H9 (cell line): ENCODE data around the gene ERRFI1. TPM values are rescaled to one million over a fixed set of nuclear protein-coding genes. Genes with fewer than 3 reads are reported as not detected.
A peak's percentile ranks its signal among the peaks of the same experiment; 100 is the strongest.

Experiments used
- DNase-seq: peaks from one replicate; pipeline ENCODE4 v3.0.0-alpha.2; 2017
- H2AFZ ChIP-seq: one replicate; pipeline ENCODE4 v1.6.1; 2013; ENCODE audit warnings: mild to moderate bottlenecking, low read length, control low read depth, moderate library complexity
- H2AK5ac ChIP-seq: 2 replicates; pipeline ENCODE4 v1.6.1; 2013; ENCODE audit warnings: low read length, control low read depth, mixed read lengths; ENCODE audit not compliant: insufficient read length
- H2BK120ac ChIP-seq: one replicate; pipeline ENCODE4 v1.6.1; 2013; ENCODE audit warnings: low read depth, mild to moderate bottlenecking, low read length, control low read depth, inconsistent platforms; ENCODE audit not compliant: poor library complexity, severe bottlenecking
- H2BK12ac ChIP-seq: 2 replicates; pipeline ENCODE4 v1.6.1; 2013; ENCODE audit warnings: low read length, control low read depth, mixed read lengths, low read depth; ENCODE audit not compliant: insufficient read length
- H2BK15ac ChIP-seq: 2 replicates; pipeline ENCODE4 v1.6.1; 2013; ENCODE audit warnings: low read depth, low read length, control low read depth
- H2BK20ac ChIP-seq: one replicate; pipeline ENCODE4 v1.6.1; 2013; ENCODE audit warnings: low read depth, mild to moderate bottlenecking, low read length, control low read depth, inconsistent platforms; ENCODE audit not compliant: poor library complexity, severe bottlenecking
- H2BK5ac ChIP-seq: 2 replicates; pipeline ENCODE4 v1.6.1; 2013; ENCODE audit warnings: low read length, control low read depth, mixed read lengths; ENCODE audit not compliant: insufficient read length
- H3K14ac ChIP-seq: 2 replicates; pipeline ENCODE4 v1.6.1; 2013; ENCODE audit warnings: low read length, control low read depth; ENCODE audit not compliant: insufficient read depth
- H3K18ac ChIP-seq: 2 replicates; pipeline ENCODE4 v1.6.1; 2013; ENCODE audit warnings: low read depth, mild to moderate bottlenecking, mixed read lengths, low read length, control low read depth; ENCODE audit not compliant: insufficient read length
- H3K23ac ChIP-seq: 2 replicates; pipeline ENCODE4 v1.6.1; 2013; ENCODE audit warnings: low read length, control low read depth, mixed read lengths, low read depth; ENCODE audit not compliant: insufficient read length
- H3K23me2 ChIP-seq: 2 replicates; pipeline ENCODE4 v1.6.1; 2013; ENCODE audit warnings: low read depth, mild to moderate bottlenecking, mixed read lengths, low read length, control low read depth; ENCODE audit not compliant: insufficient read length, poor library complexity, severe bottlenecking
- H3K27ac ChIP-seq: 2 replicates; pipeline ENCODE4 v1.5.1; 2013; ENCODE audit warnings: low read length, control low read depth, mixed read lengths, low read depth; ENCODE audit not compliant: insufficient read length
- H3K27me3 ChIP-seq: 2 replicates; pipeline ENCODE4 v1.6.1; 2013; ENCODE audit warnings: low read length, control low read depth, inconsistent platforms; ENCODE audit not compliant: insufficient read depth
- H3K4ac ChIP-seq: 2 replicates; pipeline ENCODE4 v1.6.1; 2013; ENCODE audit warnings: low read depth, mild to moderate bottlenecking, control low read depth, inconsistent platforms, low read length, moderate library complexity
- H3K4me1 ChIP-seq: 2 replicates; pipeline ENCODE4 v1.6.1; 2013; ENCODE audit warnings: low read length, control low read depth, inconsistent platforms; ENCODE audit not compliant: insufficient read depth
- H3K4me2 ChIP-seq: 2 replicates; pipeline ENCODE4 v1.6.1; 2013; ENCODE audit warnings: low read length, control low read depth, mixed read lengths; ENCODE audit not compliant: insufficient read length, insufficient read depth
- H3K56ac ChIP-seq: 2 replicates; pipeline ENCODE4 v1.6.1; 2013; ENCODE audit warnings: low read depth, mild to moderate bottlenecking, mixed read lengths, low read length, control low read depth; ENCODE audit not compliant: insufficient read length
- H3K79me1 ChIP-seq: 2 replicates; pipeline ENCODE4 v1.6.1; 2013; ENCODE audit warnings: low read depth, mild to moderate bottlenecking, moderate library complexity, low read length, control low read depth, inconsistent platforms; ENCODE audit not compliant: insufficient read depth, poor library complexity, severe bottlenecking
- H3K79me2 ChIP-seq: 2 replicates; pipeline ENCODE4 v1.6.1; 2013; ENCODE audit warnings: low read length, control low read depth, inconsistent platforms; ENCODE audit not compliant: insufficient read depth
- H3K9ac ChIP-seq: 2 replicates; pipeline ENCODE4 v1.6.1; 2013; ENCODE audit warnings: low read length, control low read depth, mixed read lengths; ENCODE audit not compliant: insufficient read length; ENCODE audit errors: extremely low read depth
- H3K9me3 ChIP-seq: one replicate; pipeline ENCODE4 v1.6.1; 2013; ENCODE audit warnings: low read depth, low read length, inconsistent platforms; ENCODE audit not compliant: control insufficient read depth
- H3T11ph ChIP-seq: one replicate; pipeline ENCODE4 v1.6.1; 2013; ENCODE audit warnings: mild to moderate bottlenecking, low read length, control low read depth, inconsistent platforms
- H4K20me1 ChIP-seq: one replicate; pipeline ENCODE4 v1.6.1; 2013; ENCODE audit not compliant: control insufficient read depth, insufficient read length, insufficient read depth
- H4K5ac ChIP-seq: 2 replicates; pipeline ENCODE4 v1.6.1; 2013; ENCODE audit warnings: low read depth, mild to moderate bottlenecking, mixed read lengths, low read length, control low read depth; ENCODE audit not compliant: insufficient read length
- H4K8ac ChIP-seq: replicated peaks from 2 replicates; pipeline ENCODE4 v1.6.1; 2013; ENCODE audit warnings: low read length, control low read depth, mixed read lengths, low read depth; ENCODE audit not compliant: insufficient read length
- H4K91ac ChIP-seq: 2 replicates; pipeline ENCODE4 v1.6.1; 2013; ENCODE audit warnings: low read depth, mild to moderate bottlenecking, moderate library complexity, mixed read lengths, low read length, control low read depth; ENCODE audit not compliant: insufficient read length
- H3K27ac Mint-ChIP-seq, 3 experiments: 2 replicates in 2 of 3; 3 replicates in 1 of 3; pipeline ENCODE4 v1.8.0; 2020 to 2021; ENCODE audit warnings: mixed read lengths in 3 of 3, mild to moderate bottlenecking in 1 of 3, moderate library complexity in 1 of 3
- H3K27me3 Mint-ChIP-seq: 2 replicates; pipeline ENCODE4 v1.8.0; 2021; ENCODE audit warnings: low read depth, mild to moderate bottlenecking, moderate library complexity, mixed read lengths
- H3K36me3 Mint-ChIP-seq, 3 experiments: 2 replicates in 2 of 3; 3 replicates in 1 of 3; pipeline ENCODE4 v1.8.0; 2020 to 2021; ENCODE audit warnings: low read depth in 3 of 3, mixed read lengths in 3 of 3; ENCODE audit not compliant: insufficient read depth in 1 of 3
- H3K4me1 Mint-ChIP-seq, 2 experiments: 2 replicates each; pipeline ENCODE4 v1.8.0; 2020; ENCODE audit warnings: mixed read lengths in 2 of 2
- H3K4me3 Mint-ChIP-seq, 2 experiments: 2 replicates in 1 of 2; 3 replicates in 1 of 2; pipeline ENCODE4 v1.8.0; 2020 to 2021; ENCODE audit warnings: mild to moderate bottlenecking in 2 of 2, mixed read lengths in 2 of 2, moderate library complexity in 1 of 2
- H3K9me3 Mint-ChIP-seq, 2 experiments: 2 replicates in 1 of 2; 3 replicates in 1 of 2; pipeline ENCODE4 v1.8.0; 2020; ENCODE audit warnings: mild to moderate bottlenecking in 2 of 2, mixed read lengths in 2 of 2, moderate library complexity in 1 of 2
- total RNA-seq: library from RNA; stranded (reverse); gene quantifications from 2 replicates; pipeline ENCODE4 v1.2.1, GENCODE V29; 2021
- TF ChIP-seq, protein P1 (sequence below): fragments of 200-600 bp; sonication (generic); conservative IDR thresholded peaks from 3 replicates; pipeline ENCODE4 v1.8.0; 2021; ENCODE audit warnings: antibody characterized with exemption, mild to moderate bottlenecking

The ERRFI1 gene
- total RNA-seq, 1 experiment from 2014 or later: 20.8 TPM

DNA sequence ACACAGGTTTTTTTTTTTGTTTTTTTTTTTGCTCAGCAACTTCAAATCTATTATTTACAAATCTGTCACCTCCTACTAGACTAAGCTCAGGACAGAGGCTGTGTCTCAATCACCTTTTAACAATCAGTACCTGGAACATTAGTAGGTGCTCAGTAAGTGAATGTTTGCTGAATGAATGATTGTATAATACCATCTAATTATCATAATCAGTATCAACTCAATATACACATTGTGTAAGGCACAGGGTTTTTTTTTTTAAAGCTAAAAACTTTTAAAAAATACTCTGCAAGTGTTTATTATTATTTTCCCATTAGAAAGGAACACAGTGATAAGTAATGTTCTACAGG is 9.2 kb downstream of the ERRFI1 start:
- H4K91ac ChIP-seq: no peak overlapping the region
- no peak overlapping the region for H2BK15ac ChIP-seq
- H3K27ac Mint-ChIP-seq: peak overlapping the region in 2 of 3 experiments; percentile 27 to 88; a peak in 1 of 7 replicates
- no peak overlapping the region for H3K56ac ChIP-seq
- peaks cover 36% of the 10 kb centered on the region; the same call in 1 of the 2 replicates for H3K79me2 ChIP-seq
- H3K9me3 Mint-ChIP-seq: no peaks in the 10 kb centered on the region
- H3K18ac ChIP-seq: no peak overlapping the region
- H3K27ac ChIP-seq: no peak overlapping the region
- H2BK5ac ChIP-seq: no peak overlapping the region
- H2BK20ac ChIP-seq: no peak overlapping the region
- no peak overlapping the region for H3K9ac ChIP-seq
- H4K8ac ChIP-seq: no peak overlapping the region
- H3K27me3 ChIP-seq: no peaks in the 10 kb centered on the region
- H3K4me1 ChIP-seq: peaks cover 7% of the 10 kb centered on the region; the same call in 1 of the 2 replicates
- H3K4me3 Mint-ChIP-seq: no peak overlapping the region
- H2AK5ac ChIP-seq: no peak overlapping the region
- no peaks in the 10 kb centered on the region for H3K9me3 ChIP-seq
- TF ChIP-seq, protein P1, sequence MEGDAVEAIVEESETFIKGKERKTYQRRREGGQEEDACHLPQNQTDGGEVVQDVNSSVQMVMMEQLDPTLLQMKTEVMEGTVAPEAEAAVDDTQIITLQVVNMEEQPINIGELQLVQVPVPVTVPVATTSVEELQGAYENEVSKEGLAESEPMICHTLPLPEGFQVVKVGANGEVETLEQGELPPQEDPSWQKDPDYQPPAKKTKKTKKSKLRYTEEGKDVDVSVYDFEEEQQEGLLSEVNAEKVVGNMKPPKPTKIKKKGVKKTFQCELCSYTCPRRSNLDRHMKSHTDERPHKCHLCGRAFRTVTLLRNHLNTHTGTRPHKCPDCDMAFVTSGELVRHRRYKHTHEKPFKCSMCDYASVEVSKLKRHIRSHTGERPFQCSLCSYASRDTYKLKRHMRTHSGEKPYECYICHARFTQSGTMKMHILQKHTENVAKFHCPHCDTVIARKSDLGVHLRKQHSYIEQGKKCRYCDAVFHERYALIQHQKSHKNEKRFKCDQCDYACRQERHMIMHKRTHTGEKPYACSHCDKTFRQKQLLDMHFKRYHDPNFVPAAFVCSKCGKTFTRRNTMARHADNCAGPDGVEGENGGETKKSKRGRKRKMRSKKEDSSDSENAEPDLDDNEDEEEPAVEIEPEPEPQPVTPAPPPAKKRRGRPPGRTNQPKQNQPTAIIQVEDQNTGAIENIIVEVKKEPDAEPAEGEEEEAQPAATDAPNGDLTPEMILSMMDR: no peak
- H3K79me1 ChIP-seq: peaks cover 10% of the 10 kb centered on the region
- peaks cover 25 to 32% (median 28%) of the 10 kb centered on the region in 3 experiments for H3K36me3 Mint-ChIP-seq
- no peak overlapping the region for H2BK12ac ChIP-seq
- no peaks in the 10 kb centered on the region for H3K23me2 ChIP-seq
- no peak overlapping the region for H4K5ac ChIP-seq
- H3K23ac ChIP-seq: no peak overlapping the region
- H3K4me1 Mint-ChIP-seq: peaks cover 53 to 68% of the 10 kb centered on the region in 2 experiments
- H4K20me1 ChIP-seq: no peaks in the 10 kb centered on the region
- no peak overlapping the region for H2AFZ ChIP-seq
- no peaks in the 10 kb centered on the region for H3K27me3 Mint-ChIP-seq
- no peak overlapping the region for H2BK120ac ChIP-seq
- H3K4ac ChIP-seq: no peak overlapping the region
- no peak for DNase-seq
- no peak overlapping the region for H3T11ph ChIP-seq
- H3K14ac ChIP-seq: no peak overlapping the region
- no peak overlapping the region for H3K4me2 ChIP-seq
